ENCODE results near the gene MX2.

DNA sequence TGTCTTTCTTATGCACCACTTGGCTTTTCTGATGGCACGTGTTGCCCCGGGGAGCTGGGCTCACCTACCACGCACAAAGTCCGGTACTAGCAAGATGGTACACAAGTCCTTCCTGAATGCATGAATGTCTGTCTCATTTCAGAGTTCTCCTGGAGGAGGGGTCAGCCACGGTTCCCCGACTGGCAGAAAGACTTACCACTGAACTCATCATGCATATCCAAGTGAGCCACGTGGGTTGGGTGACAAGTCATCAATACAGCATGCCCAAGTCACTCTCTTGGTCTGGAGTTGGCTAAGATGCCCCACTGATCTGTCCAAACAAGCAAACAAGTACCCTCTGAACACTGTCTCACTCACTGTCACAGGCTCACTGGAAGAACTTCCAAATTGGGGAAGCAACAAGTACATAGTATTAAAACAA, 35.7 kb downstream of the MX2 start:
- TF ChIP-seq CTCF (IDR thresholded peaks at IDR 0.05; ENCODE audit: low read depth, low read length) = no peak
- TF ChIP-seq, protein P1, sequence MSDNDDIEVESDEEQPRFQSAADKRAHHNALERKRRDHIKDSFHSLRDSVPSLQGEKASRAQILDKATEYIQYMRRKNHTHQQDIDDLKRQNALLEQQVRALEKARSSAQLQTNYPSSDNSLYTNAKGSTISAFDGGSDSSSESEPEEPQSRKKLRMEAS (IDR thresholded peaks at IDR 0.05; ENCODE audit: low read depth, low read length) = no peak
